Measurements from ENCODE around the gene DIP2B.

DNA sequence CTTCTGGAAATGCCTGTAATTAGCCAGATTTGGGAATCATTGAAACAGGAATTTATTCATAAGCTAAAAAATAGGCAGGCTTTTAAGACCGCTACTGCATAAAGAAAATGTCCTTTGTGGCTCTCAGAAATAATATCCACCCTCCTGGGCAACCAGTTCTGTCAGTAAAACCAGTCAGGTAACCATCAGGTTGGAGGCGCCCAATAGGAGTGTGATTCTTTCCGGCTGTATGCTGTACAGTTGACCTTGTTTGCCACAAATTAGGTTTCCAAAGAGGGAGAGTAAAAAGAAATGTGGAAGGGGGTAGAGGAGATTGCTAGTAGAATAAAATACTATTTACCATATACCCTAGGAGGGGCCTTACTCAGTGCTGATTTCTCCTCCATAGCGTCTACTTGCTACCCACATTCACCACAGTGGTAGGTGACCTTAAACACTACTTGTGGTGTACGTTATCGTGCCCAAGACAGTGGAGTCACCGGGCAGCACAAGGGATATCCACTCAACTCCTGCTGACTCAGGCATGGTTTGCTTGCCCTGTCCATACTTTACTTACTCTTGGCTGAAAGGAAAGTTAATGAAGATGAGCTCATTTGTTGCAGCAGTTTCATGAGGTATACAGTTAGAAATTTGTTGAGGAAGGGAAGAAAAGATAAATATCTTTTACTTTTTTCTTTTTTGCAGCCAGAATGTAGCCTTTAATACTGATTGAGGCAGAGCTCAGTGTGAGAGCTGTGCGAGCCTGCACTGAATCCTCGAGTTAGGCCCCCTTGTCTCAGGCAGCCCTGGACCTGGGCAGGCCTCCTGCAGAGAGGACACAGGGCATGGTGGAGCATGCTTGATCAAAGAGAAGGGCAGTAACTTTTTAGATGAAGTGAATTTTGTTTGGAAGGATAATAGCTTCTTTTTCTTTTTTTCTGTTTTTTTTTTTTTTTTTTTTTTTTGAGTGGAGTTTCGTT lies 76.7 kb downstream of the DIP2B start:
- TF ChIP-seq POLR2AphosphoS5 (IDR thresholded peaks at IDR 0.05; ENCODE audit: low read depth, low read length) (no peak), TCF7L2 (IDR thresholded peaks at IDR 0.05; ENCODE audit: low read depth, low read length) (no peak), SIN3A (IDR thresholded peaks at IDR 0.05; ENCODE audit: borderline replicate concordance, insufficient read depth, low read depth, low read length) (no peak)
- TF ChIP-seq, protein P1, sequence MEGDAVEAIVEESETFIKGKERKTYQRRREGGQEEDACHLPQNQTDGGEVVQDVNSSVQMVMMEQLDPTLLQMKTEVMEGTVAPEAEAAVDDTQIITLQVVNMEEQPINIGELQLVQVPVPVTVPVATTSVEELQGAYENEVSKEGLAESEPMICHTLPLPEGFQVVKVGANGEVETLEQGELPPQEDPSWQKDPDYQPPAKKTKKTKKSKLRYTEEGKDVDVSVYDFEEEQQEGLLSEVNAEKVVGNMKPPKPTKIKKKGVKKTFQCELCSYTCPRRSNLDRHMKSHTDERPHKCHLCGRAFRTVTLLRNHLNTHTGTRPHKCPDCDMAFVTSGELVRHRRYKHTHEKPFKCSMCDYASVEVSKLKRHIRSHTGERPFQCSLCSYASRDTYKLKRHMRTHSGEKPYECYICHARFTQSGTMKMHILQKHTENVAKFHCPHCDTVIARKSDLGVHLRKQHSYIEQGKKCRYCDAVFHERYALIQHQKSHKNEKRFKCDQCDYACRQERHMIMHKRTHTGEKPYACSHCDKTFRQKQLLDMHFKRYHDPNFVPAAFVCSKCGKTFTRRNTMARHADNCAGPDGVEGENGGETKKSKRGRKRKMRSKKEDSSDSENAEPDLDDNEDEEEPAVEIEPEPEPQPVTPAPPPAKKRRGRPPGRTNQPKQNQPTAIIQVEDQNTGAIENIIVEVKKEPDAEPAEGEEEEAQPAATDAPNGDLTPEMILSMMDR (IDR thresholded peaks at IDR 0.05), result no peak
- TF ChIP-seq, protein P2, sequence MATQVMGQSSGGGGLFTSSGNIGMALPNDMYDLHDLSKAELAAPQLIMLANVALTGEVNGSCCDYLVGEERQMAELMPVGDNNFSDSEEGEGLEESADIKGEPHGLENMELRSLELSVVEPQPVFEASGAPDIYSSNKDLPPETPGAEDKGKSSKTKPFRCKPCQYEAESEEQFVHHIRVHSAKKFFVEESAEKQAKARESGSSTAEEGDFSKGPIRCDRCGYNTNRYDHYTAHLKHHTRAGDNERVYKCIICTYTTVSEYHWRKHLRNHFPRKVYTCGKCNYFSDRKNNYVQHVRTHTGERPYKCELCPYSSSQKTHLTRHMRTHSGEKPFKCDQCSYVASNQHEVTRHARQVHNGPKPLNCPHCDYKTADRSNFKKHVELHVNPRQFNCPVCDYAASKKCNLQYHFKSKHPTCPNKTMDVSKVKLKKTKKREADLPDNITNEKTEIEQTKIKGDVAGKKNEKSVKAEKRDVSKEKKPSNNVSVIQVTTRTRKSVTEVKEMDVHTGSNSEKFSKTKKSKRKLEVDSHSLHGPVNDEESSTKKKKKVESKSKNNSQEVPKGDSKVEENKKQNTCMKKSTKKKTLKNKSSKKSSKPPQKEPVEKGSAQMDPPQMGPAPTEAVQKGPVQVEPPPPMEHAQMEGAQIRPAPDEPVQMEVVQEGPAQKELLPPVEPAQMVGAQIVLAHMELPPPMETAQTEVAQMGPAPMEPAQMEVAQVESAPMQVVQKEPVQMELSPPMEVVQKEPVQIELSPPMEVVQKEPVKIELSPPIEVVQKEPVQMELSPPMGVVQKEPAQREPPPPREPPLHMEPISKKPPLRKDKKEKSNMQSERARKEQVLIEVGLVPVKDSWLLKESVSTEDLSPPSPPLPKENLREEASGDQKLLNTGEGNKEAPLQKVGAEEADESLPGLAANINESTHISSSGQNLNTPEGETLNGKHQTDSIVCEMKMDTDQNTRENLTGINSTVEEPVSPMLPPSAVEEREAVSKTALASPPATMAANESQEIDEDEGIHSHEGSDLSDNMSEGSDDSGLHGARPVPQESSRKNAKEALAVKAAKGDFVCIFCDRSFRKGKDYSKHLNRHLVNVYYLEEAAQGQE (IDR thresholded peaks at IDR 0.05; ENCODE audit: insufficient read depth in 1 of 2, low read depth in 2 of 2, low read length in 1 of 2), result no peak

Measured in Panc1 (cell line).